ENCODE data around the gene PDHX.

The PDHX gene

GRCh38 chr11:35043936-35044335 lies 127.5 kb downstream of the PDHX start:
- no peak for TF ChIP-seq CTCF (IDR thresholded peaks at IDR 0.05; ENCODE audit: borderline replicate concordance, insufficient read depth, low read depth, low read length)
- H3K4me3 ChIP-seq (ENCODE audit: low read depth, low read length) = no peak overlapping the region

DNA sequence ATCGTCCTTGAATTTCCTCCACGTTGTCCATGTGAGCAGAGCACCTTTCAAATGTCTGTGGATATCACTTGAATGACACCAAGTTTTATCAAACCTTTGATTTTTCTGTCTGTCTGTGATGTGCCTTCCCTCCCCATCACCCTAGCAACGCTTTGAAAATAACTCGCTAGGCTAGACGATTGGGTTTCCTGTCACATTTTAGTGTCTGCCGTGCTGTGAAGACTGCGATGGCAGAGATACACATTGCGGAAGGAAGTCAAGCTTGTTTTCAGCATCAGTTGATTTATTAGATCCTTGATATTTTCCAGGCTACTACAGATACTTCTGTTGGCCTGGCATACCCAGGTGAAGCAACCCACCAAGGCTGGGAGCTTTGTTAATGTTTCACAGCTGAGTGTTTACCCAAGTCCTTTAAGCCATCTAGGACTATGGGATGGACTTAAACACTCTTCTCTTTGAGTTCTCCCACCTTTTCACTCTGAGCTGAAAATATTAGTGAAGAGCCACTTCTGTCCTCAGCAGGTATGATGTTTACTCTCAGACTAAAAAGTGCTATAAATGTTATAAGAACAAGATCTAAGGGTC lies 128.9 kb downstream of the PDHX start:
- TF ChIP-seq CTCF (IDR thresholded peaks at IDR 0.05; ENCODE audit: borderline replicate concordance, insufficient read depth, low read depth, low read length) = no peak
- no peak overlapping the region for H3K4me3 ChIP-seq (ENCODE audit: low read depth, low read length)
